Activated CD4-positive, alpha-beta T cell treated with anti-CD3 and anti-CD28 coated beads for 4 hours (primary cell): ENCODE results near the gene DNAJB8.

ENCODE experiments used
- DNase-seq, 2 donors: peaks; one replicate each; pipeline ENCODE4 v3.0.0-alpha.2; 2020

DNAJB8 gene

DNA sequence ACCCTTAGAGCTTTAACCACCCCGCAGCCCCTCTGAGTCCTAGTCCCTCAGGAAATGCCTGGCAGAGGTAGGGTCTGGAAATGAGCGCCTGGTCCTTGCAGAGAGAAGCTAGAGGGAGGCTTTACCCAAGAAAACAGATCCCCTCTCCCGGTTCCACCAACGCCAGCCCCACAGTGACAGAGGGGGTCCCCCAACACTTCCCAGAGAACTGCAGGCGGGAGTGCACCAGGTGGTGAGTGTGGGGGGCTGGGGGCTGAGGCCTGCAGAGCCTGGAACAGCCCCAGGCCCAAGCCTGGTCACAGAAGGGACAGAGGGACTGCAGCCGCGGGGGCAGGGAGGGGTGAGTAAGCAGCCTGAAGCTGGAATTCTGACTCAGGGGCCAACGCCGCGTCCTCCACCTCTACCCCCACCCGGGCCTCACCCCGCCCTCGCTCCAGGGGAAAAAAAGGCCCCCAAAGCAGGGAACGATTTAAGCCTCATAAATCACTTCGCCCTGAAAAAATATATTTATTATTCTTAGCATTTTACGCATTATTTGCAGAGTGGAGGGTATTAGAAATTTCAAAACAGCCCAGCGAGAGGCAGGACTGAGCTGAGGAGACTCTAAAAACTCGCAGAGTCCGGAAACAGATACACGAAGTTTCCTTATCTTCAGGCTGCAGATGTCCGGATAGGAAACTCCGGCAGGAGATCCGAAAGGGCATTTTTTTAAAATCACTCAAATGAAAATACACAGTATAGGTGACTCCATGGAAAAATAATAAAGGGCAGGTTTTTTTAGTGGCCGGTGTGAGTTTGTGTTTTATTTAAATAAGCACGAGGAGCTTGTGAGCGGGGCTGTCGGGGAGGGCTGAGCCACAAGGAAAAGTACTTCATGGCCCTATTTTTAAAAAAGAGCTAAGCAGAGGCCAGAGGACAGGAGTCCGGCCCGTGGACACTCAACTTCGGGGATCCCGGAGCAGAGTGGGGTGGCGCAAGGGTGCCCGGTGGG is 16.3 kb upstream of the DNAJB8 start:
- DNase-seq: no peak

DNA sequence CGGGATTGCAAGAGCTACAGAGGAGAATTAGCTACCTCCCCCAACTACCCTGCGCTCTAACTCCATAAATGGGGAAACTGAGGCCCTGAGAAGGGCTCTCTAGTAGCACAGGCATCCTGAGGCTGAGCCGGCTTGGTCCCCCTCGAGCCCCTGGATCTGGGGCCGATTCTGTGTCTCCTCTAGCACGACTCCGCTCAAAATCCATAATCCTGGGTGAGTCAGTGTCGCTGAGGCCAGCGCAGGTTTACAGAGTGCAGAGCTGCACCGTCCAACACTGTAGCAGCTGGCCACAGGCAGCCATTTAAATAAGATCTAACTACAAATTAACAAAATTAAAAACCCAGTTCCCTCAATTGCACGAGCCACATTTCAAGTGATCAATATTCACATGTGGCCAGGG is 15.5 kb upstream of the DNAJB8 start:
- no peak for DNase-seq

DNA sequence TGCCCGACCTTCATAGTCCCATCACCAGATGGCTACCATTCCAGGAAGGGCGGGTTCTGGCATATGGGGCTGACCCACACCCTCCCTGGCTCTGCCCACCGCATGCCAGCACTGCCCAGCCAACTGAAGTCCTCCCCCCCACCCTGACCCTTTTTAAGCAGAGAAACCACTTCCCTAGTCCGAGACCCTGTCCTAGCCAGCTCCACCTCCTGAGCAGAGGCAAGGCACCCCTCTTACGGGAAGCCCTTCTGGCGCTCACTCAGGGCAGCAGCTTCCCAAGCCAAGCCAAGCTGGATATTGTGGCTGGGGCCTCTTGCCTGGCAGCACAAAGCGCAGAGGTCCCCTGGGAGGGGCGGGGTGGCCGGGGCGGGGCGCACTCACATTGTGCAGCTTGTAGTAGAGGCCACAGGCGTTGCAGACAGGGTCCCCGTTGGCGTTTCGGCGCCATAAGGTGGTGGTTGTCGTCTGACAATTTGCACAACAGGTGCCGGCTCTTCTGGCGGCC is 14.8 kb upstream of the DNAJB8 start:
- DNase-seq: no peak

DNA sequence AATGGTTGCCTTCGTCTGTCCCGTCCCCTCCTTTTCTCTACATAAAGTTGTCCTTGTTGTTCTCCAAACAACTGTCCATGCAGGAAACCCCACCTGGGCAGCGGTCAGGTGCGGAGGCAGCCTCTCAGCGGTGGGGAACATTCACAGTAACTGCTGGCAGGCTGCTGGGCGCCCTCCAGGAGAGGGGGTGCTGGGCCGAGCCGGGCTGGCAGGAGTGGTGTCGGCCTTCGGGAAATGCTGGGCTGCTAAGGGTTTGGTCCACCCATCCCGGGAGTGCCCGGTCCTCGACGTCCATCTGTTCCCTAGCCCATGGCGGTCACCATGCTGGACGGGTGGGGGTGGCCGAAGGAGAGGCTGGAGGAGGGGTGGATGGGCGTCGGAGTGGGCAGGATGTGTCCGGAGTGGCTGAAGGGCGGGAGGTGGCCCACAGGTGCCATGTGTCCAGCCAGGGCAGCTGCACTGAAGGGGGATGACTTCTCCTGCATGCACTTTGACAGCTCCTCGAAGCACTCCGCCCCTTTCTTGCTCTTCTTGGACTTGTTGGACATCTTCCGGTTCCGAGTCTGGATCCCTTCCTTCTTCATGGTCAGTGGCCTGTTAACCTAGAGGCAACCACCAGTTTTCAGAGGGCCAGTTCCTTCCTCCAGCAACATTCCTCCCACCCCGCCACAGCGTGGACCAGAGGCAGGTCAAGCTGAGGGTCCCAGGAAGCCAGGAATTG is 14.2 kb upstream of the DNAJB8 start:
- DNase-seq: no peak

DNA sequence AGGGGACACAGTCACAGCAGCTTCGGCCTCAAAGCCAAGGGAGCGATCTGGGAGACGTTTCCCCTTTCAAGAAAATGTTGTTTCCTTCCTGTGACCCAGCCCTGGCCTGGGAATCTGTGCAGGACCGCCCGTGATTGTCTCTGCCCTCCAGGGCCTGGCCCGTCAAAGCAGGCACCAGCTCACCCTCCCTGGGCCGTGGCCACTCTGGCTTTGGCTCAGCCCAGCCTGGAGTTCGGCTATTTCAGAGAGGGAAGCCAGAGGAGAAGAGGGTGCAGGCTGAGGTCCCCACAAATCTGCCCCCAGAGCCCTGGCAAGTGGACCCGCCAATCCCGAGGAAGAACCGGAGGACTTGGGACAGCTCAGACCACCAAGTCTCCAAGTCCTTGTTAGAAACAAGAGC is 13.6 kb upstream of the DNAJB8 start:
- DNase-seq: no peak

GRCh38 chr3:128479558-128480086 is 12.9 kb upstream of the DNAJB8 start:
- no peak for DNase-seq

DNA sequence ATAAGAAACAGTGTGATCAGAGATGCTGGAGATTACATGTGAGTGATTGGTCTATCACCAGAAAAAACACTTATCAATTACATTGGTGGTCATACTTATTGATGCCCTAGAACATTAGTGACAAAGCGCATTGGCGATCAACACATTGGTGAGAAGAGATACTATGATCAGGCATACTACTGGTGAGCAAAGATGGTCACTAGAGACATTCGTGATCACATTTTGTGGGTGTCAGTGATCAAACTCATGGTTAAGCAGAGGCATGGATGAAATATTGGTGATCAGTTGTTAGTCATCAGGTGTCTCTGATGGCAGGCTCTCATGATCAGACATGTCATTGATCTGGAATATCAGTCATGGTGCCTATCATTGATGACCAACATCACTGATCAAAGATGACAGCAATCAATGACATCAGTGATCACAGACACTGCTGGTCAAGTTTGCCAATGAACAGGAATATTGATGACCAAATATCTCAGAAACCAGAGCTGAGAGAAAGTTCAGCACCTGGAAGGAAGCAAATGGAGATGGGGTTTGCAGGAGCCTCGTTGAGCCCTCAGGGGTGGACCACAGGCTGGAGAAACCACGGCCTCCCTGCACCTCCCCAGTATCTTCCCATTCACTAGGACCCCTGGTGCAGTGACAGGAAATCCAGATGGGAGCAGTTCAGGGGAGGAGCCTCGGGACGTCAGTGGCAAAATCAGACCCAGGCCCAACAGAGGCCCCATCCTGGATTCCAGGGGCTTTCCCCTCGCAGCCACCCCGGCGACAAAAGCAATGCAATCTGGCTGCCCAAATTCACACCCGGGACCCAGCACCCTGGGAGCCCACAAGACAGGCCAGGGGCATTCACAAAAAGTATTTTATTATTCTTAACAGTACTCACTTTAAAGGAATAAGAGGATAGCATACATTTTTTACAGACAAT is 12.2 kb upstream of the DNAJB8 start:
- no peak for DNase-seq

DNA sequence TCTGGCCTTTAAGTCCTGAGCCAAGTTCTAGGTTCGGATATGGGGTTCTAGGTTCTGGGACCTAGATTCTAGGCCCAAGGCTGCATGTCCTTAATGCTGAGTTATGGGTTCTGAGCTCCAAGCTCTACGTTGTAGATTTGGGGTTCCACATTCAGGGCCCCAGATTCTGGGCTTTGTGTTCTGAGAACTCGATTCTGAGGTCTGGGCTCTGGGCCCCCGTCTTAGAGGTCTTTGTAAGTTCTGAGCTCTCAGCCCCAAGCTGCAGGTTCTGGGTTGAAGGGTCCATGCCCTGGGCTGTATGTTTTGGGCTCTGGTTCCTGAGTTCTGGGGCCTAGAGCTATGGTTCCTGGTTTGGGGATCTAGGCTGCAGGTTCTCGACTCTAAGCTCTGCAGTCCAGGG is 10.0 kb upstream of the DNAJB8 start:
- no peak for DNase-seq

GRCh38 chr3:128475355-128475754 is 8.7 kb upstream of the DNAJB8 start:
- DNase-seq: no peak

DNA sequence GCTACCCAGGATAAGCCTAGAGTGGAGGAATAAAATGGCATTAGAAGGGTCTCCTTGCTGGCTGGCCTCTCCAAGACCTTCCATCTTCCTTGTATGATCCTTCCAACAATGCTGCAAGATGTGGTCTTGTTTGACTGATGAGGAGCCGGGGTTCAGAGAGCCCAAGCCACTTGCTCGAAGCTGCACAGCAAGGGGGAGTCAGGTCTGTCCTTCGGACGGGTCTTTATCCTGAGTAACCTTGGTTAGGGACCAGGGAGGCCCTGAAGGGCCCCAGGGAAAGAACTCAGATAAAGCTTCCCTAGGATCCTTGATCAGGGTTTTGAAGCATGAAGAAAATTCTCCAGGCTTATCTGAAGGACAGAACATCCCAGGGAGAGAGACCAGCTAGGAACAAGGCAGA is 7.0 kb upstream of the DNAJB8 start:
- DNase-seq: no peak

DNA sequence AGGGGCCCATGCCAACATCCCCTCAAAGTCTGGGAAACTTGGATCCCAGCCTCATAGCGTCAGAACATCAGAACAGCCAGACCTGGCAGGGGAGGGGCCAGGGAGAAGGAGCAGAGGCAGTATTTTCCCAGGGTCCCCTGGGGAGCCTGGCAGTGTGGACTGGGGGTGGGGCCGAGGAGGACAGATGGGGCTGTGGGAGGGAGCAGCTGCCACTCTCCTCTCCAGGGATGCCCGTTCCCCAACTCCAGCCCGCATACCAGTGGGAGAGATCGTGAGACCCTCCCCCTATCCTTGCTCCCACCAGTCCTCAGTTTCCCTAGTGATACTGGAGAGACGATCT is 6.5 kb upstream of the DNAJB8 start:
- DNase-seq: no peak

DNA sequence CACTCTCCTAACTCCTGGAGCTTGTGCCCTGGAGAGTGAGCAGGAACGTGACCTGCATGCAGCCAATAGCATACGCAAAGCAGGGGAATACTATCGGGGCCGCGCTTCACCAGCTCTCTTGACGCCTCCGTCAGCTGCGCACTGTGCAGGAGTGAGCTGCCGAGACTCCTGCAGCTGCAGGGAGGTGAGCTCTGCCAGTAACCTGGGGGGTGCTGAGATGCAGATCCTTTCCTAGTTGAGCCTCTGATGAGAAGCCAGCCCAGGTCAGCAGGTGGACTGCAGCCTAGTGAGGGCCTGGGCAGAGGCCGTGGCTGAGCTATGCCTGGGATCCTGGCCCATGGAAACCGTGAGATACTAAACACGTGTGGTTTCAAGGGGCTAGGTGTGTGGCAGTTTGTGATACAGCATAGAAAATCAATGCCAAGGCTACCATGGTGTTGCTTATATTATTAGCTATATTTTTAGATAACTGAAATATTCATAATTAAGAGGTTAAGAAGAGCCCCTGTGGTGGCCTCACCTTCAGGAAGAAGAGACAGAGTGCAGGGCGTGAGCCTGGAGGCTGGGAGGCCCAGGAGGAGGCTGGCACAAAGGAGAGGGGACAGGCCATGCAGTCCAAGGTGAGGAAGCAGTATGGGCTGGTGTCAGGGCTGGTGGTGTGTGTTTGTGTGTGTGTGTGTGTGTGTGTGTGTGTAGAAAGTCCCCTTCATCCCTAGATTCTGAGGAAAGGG is 5.9 kb upstream of the DNAJB8 start:
- DNase-seq: no peak

- DNase-seq: no peak
Observed at GRCh38 chr3:128471720-128472119, 5.0 kb upstream of the DNAJB8 start.

DNA sequence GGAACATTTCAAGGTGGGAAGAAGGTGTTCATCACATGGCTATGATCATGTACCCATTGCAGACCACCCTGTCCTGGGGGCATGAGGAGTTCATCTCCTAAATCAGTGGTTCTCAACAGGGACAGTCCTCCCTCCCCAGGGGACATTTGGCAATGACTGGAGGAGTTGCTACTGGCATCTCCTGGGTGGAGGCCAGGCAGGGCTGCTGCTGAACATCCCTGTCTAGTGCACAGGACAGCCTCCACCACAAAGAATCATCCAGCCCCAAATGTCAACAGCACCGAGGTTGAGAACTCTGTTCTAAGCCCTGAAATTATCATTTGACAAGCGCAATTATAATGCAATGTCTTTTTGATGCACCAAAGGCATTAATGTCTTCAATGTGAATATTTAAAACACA is 4.4 kb upstream of the DNAJB8 start:
- no peak for DNase-seq

DNA sequence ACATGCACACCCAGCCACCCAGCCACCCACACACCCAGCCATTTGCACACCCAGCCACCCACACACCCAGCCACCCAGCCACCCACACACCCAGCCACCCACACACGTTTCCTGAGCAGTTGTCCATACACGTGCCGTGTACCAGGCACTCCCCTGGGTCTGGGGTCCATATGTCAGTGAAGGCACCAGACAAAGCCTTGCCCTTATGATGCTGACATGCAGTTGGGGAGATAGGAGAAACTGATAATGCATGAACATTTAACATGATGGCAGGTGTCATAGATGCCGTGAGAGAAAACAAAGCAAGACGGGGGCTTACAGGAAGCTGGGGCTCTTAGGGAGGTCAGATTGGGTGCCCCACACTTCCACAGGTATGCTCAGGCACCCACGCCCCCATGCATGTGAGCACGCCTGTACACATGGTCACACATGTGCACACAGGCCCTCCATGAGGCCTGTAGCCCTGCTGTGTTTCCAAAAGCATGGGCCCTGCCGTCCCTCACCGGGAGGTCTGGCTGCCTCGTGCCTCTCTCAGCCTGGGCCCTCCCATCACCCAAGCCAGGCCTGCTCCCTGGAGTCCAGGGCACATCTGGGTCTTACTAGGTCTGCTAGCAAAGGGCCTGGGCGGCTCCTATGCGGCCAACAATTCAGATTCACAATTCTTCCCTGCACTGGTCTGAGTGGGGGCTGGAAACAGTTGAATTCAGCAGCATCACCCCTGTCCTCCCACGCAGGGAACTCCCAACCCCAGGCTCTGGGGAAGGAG is 3.6 kb upstream of the DNAJB8 start:
- no peak for DNase-seq

- no peak for DNase-seq
Observed at GRCh38 chr3:128469556-128469955, 2.9 kb upstream of the DNAJB8 start.

GRCh38 chr3:128468791-128469527 is 2.3 kb upstream of the DNAJB8 start:
- no peak for DNase-seq

- no peak for DNase-seq
Observed at GRCh38 chr3:128468285-128468790, 1.6 kb upstream of the DNAJB8 start.

- DNase-seq: no peak
Observed at GRCh38 chr3:128464702-128465101, 2.0 kb downstream of the DNAJB8 start.

DNA sequence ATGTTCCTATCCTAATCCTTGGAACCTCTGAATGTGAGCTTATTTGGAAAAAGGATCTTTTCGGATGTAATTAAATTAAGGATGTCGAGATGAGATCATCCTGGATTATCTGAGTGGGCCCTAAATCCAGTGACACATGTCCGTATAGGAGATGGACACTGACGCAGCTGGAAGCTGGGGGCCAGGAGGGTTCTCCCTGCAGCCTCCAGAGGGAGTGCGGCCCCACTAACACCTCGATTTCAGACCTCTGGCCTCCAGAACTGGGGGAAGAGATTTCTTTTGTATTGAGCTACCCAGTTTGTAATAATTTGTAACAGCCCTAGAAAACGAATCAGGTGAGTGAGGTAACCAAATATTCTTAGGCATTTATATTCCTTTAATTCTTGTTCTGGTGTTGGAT is 2.5 kb downstream of the DNAJB8 start:
- DNase-seq: no peak
